DMS53 treated with DMSO at 0.1 percent for 48 hours (cell line): ENCODE measurements around the gene TBCK.
A peak's percentile ranks its signal among the peaks of the same experiment; 100 is the strongest.

Experiments used
- DNase-seq: peaks from one replicate; lab custom pipeline; 2025; ENCODE audit not compliant: unreplicated experiment; lab: John Stamatoyannopoulos, UW

TBCK gene

GRCh38 chr4:106315968-106316772 is at the start of gene TBCK, which contains the start of gene AIMP1:
TSS of gene TBCK (minus strand) at chr4:106316209. CDS start at chr4:106308960, 7,249 bp downstream.
TSS of gene AIMP1 (plus strand) at chr4:106316550. CDS start at chr4:106325010, 8,460 bp downstream.
- DNase-seq = peak; percentile 82

GRCh38 chr4:106365613-106366012 is 49.6 kb upstream of the TBCK start:
- DNase-seq = peak; percentile 6

GRCh38 chr4:106364282-106364681 is 48.3 kb upstream of the TBCK start:
- DNase-seq = no peak

GRCh38 chr4:106362086-106362825 is 46.2 kb upstream of the TBCK start:
- no peak for DNase-seq

- DNase-seq = no peak
Observed at GRCh38 chr4:106358899-106359298, 42.9 kb upstream of the TBCK start.

- no peak for DNase-seq
Observed at GRCh38 chr4:106355193-106355592, 39.2 kb upstream of the TBCK start.

GRCh38 chr4:106353786-106354185 is 37.8 kb upstream of the TBCK start:
- no peak for DNase-seq

GRCh38 chr4:106351016-106351415 is 35.0 kb upstream of the TBCK start:
- no peak for DNase-seq

GRCh38 chr4:106347167-106347566 is 31.2 kb upstream of the TBCK start:
- no peak for DNase-seq

GRCh38 chr4:106344647-106344970 is 28.6 kb upstream of the TBCK start:
- no peak for DNase-seq

- DNase-seq = no peak
Observed at GRCh38 chr4:106343865-106344646, 28.0 kb upstream of the TBCK start.

GRCh38 chr4:106340774-106341173 is 24.8 kb upstream of the TBCK start:
- DNase-seq = no peak

- no peak for DNase-seq
Observed at GRCh38 chr4:106339431-106339830, 23.4 kb upstream of the TBCK start.

- DNase-seq = no peak
Observed at GRCh38 chr4:106338671-106339070, 22.7 kb upstream of the TBCK start.

GRCh38 chr4:106337916-106338315 is 21.9 kb upstream of the TBCK start:
- no peak for DNase-seq

- DNase-seq = no peak
Observed at GRCh38 chr4:106336618-106337017, 20.6 kb upstream of the TBCK start.

GRCh38 chr4:106334741-106335470 is 18.9 kb upstream of the TBCK start:
- DNase-seq = no peak

GRCh38 chr4:106333186-106333585 is 17.2 kb upstream of the TBCK start:
- DNase-seq = no peak

- DNase-seq = peak; percentile 27
Observed at GRCh38 chr4:106329041-106329618, 13.1 kb upstream of the TBCK start.

GRCh38 chr4:106325800-106326199 is 9.8 kb upstream of the TBCK start:
- peak; percentile 15 for DNase-seq

GRCh38 chr4:106323119-106323518 is 7.1 kb upstream of the TBCK start:
- DNase-seq = no peak
